Upper lobe of right lung (tissue), 1 donor: ENCODE measurements around the gene ARID3A. TPM values are rescaled to one million over a fixed set of nuclear protein-coding genes. Genes with fewer than 3 reads are reported as not detected.

Source experiments
- ATAC-seq: fragments of 200-7000 bp; cut with Tn5 transposase; one replicate; pipeline ENCODE4 v1.9.1; 2020; ENCODE audit warnings: mild to moderate bottlenecking, moderate library complexity
- DNase-seq: peaks from one replicate; pipeline ENCODE4 v3.0.0-alpha.2; 2020
- H3K27ac ChIP-seq: fragments of 200-600 bp; one replicate; pipeline ENCODE4 v1.8.0; 2022
- H3K27me3 ChIP-seq: fragments of 200-600 bp; one replicate; pipeline ENCODE4 v1.8.0; 2022; ENCODE audit warnings: mild to moderate bottlenecking
- H3K36me3 ChIP-seq: fragments of 200-600 bp; one replicate; pipeline ENCODE4 v1.8.0; 2022
- H3K4me1 ChIP-seq: fragments of 200-600 bp; one replicate; pipeline ENCODE4 v1.8.0; 2022
- H3K4me3 ChIP-seq: fragments of 200-600 bp; one replicate; pipeline ENCODE4 v1.8.0; 2022; ENCODE audit warnings: mild to moderate bottlenecking
- H3K9me3 ChIP-seq: fragments of 200-600 bp; one replicate; pipeline ENCODE4 v1.8.0; 2022
- CTCF ChIP-seq: fragments of 200-600 bp; IDR thresholded peaks from one replicate; pipeline ENCODE4 v1.8.0; 2022; ENCODE audit warnings: antibody characterized with exemption
- intact Hi-C: fragments of 100-400 bp; cut with DNase I; formaldehyde crosslinking; loops from one replicate; pipeline ENCODE4 v1.11.0; 2022
- total RNA-seq: library from RNA; stranded (reverse); fragmentation: NEBNext Ultra II Directional; extraction: Animal tissue kit (Norgen Biotek cat#: 25700); gene quantifications from one replicate; pipeline ENCODE4 v1.2.1, GENCODE V29; 2021
- donor health status: DM: no; HTN: yes; CAD: no; lungs with severe emphysema.

ARID3A gene
- total RNA-seq, 1 donor from 2014 or later: 16.1 TPM

GRCh38 chr19:958967-959855, 33.4 kb downstream of the ARID3A start:
- no peaks in the 10 kb centered on the region for H3K9me3 ChIP-seq
- ATAC-seq (no peak), DNase-seq (no peak)
- no peaks in the 10 kb centered on the region for H3K4me1 ChIP-seq
- no peaks in the 10 kb centered on the region for H3K27me3 ChIP-seq
- intact Hi-C loops: no loop called here
- H3K4me3 ChIP-seq: no peak overlapping the region
- H3K27ac ChIP-seq: no peak overlapping the region
- TF ChIP-seq CTCF: no peak
- no peaks in the 10 kb centered on the region for H3K36me3 ChIP-seq

GRCh38 chr19:960020-960419, 34.2 kb downstream of the ARID3A start:
- intact Hi-C loops: no loop called here
- no peak overlapping the region for H3K4me3 ChIP-seq
- no peaks in the 10 kb centered on the region for H3K4me1 ChIP-seq
- ATAC-seq: no peak
- no peaks in the 10 kb centered on the region for H3K27me3 ChIP-seq
- H3K27ac ChIP-seq: no peak overlapping the region
- H3K36me3 ChIP-seq: no peaks in the 10 kb centered on the region
- no peak for TF ChIP-seq CTCF
- H3K9me3 ChIP-seq: no peaks in the 10 kb centered on the region
- DNase-seq: no peak

GRCh38 chr19:960601-960938, 34.7 kb downstream of the ARID3A start:
- ATAC-seq (no peak), DNase-seq (no peak)
- Histone ChIP-seq H3K4me1 (no peaks in the 10 kb centered on the region), H3K9me3 (no peaks in the 10 kb centered on the region), H3K27ac (no peak overlapping the region), H3K27me3 (no peaks in the 10 kb centered on the region), H3K36me3 (no peaks in the 10 kb centered on the region), H3K4me3 (no peak overlapping the region)
- intact Hi-C loops: no loop called here
- no peak for TF ChIP-seq CTCF

- Histone ChIP-seq H3K4me3 (no peak overlapping the region), H3K36me3 (peaks cover 8% of the 10 kb centered on the region), H3K27me3 (no peaks in the 10 kb centered on the region), H3K27ac (no peak overlapping the region), H3K9me3 (no peaks in the 10 kb centered on the region), H3K4me1 (no peaks in the 10 kb centered on the region)
- peak; percentile 39 for ATAC-seq
- DNase-seq: no peak
- intact Hi-C loops: no loop called here
- TF ChIP-seq CTCF: no peak
Observed at GRCh38 chr19:961866-962620, 36.2 kb downstream of the ARID3A start.

GRCh38 chr19:962683-963400, 37.0 kb downstream of the ARID3A start:
- Histone ChIP-seq H3K36me3 (peaks cover 13% of the 10 kb centered on the region), H3K27me3 (no peaks in the 10 kb centered on the region), H3K9me3 (no peaks in the 10 kb centered on the region), H3K4me3 (no peak overlapping the region), H3K4me1 (no peaks in the 10 kb centered on the region), H3K27ac (no peak overlapping the region)
- intact Hi-C loops: no loop called here
- ATAC-seq (no peak), DNase-seq (no peak)
- no peak for TF ChIP-seq CTCF
